Measurements from ENCODE around the gene TNN.

DNA sequence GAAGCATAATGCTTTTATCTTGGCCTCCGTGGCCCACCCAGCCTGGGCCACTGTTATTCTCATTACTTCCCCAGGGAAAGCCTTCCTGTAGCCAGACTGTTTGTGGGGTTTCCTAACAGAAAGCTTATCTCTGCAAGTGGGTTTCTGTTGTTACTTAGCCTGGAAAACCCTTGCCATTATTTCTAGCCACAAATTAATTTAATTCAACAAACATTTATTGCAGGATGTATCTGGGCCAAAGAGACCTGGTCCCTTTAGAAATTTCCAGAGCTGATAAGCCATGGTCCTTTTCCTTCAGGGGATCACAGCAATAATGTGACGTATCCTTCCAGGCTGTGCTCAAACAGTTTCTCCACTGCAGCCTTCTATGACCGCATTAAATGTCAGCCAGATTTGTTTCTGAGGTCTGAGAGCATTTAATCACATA is 20.9 kb downstream of the TNN start:
- TF ChIP-seq, protein P1, sequence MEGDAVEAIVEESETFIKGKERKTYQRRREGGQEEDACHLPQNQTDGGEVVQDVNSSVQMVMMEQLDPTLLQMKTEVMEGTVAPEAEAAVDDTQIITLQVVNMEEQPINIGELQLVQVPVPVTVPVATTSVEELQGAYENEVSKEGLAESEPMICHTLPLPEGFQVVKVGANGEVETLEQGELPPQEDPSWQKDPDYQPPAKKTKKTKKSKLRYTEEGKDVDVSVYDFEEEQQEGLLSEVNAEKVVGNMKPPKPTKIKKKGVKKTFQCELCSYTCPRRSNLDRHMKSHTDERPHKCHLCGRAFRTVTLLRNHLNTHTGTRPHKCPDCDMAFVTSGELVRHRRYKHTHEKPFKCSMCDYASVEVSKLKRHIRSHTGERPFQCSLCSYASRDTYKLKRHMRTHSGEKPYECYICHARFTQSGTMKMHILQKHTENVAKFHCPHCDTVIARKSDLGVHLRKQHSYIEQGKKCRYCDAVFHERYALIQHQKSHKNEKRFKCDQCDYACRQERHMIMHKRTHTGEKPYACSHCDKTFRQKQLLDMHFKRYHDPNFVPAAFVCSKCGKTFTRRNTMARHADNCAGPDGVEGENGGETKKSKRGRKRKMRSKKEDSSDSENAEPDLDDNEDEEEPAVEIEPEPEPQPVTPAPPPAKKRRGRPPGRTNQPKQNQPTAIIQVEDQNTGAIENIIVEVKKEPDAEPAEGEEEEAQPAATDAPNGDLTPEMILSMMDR (conservative IDR thresholded peaks at IDR 0.05; ENCODE audit: low read length), result no peak
- TF ChIP-seq EZH2phosphoT487 (IDR thresholded peaks at IDR 0.05; ENCODE audit: borderline replicate concordance), result no peak
